HG03175 (cell line): ENCODE data around the gene SNCG.
"Not testable (repeated sequence)": the region's sequence is repeated elsewhere in the genome, so short reads cannot be mapped to it uniquely, and the experiment has no call there.

Source experiments
- ATAC-seq: cut with Tn5 transposase; IDR thresholded peaks from one replicate; pipeline ENCODE4 v1.9.1; 2021; ENCODE audit warnings: mild to moderate bottlenecking, moderate library complexity; ENCODE audit not compliant: unreplicated experiment

Gene SNCG

DNA sequence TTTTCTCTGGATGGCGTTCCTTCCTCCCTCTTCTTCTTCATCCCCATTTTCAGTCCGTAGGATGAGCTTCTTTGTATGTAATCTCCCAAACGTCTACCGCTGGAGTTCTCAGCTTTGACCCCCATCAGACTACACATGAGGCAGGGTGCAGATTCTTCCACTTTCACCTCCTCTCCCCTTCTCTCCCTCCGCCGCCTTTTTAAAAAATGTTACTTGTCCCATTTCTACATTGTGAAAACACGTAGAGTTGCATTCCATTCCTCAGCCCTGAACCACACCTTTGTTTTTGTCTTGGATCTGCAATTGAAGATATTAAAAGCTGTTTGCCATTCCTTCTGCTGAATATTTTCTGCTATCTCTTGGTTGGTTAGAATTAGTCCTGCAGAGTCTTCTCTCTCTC is 16.1 kb downstream of the SNCG start:
- no peak for ATAC-seq

DNA sequence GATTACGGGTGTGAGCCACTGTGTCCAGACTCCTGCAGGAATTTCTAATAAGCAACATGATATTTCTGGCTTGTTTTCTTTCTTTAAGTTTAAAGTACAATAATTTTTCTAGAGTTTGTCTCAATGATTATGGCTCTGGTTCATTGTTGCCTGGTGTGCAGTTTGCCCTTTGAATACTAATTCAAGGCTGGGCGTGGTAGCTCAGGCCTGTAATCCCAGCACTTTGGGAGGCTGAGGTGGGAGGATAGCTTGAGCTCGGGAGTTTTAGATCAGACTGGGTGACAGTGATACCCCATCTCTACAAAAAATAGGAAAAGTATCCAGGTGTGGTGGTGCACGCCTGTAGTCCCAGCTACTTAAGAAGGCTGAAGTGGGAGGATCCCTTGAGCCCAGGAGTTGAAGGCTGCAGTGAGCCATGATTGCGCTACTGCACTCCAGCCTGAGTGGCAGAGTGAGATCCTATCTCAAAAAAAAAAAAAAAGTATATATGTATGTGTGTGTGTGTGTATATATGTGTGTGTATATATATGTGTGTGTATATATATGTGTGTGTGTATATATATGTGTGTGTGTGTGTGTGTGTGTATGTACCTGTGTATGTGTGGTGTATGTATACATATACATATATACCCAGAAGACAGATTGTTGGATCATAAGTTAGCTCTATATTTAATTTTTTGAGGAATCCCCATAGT is 18.1 kb downstream of the SNCG start:
- ATAC-seq = no peak

DNA sequence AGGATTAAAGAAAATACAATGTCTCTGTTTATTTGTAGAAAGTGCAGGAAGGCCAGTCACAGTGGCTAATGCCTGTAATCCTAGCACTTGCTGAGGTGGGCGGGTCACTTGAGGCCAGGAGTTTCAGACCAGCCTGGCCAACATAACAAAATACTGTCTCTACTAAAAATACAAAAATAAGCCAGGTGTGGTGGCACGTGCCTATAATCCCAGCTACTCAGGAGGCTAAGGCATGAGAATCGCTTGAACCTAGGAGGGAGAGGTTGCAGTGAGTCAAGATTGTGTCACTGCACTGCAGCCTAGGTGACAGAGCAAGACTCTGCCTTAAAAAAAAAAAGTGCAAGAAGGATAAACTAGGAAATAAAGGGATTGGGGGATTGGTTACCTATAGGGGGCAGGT is 20.1 kb downstream of the SNCG start:
- not testable (repeated sequence) for ATAC-seq

DNA sequence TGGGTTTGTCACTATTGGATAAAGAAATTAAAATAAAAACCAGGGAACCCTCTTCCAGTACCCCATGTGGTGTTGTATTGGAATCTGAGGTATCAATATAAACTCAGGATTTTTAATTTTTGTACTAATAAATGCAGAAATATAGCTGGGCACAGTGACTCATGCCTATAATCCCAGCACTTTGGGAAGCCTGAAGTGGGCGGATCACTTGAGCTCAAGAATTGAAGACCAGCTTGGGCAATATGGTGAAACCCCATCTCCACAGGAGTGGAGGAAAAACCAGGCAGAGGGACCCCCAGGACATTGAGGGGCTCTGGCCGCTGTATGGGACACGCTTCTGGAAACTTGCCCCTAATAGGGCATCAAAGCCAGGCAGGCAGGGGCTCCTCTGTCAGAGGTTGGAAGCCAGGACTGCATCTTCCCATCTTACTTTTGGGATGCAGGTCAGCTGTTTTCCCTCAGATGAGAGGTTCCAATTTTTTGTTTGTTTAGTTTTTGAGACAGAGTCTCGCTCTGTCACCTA is 21.0 kb downstream of the SNCG start:
- ATAC-seq = no peak

DNA sequence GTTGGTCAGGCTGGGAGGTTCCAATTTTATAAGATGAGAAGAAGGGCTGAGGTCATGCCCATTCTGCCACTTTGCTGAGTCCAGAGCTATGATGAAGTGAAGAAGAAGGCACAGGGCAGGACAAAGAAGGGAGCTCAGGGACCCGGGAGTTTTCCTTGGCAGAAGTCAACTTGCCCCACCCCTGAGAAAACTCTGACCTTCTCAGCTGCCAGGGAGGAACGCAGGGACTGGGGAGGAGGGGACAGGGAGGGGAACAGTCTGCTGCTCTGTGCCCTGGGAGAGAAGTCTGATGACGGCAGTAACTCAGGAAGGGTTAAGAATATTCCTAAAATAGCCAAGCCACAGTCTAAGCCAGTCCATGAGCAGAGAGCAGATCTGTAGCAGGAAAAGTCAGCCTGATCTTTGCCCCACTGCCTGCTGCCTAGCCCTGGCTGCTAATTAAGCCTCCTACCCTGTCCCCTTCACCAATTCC is 21.6 kb downstream of the SNCG start:
- no peak for ATAC-seq

DNA sequence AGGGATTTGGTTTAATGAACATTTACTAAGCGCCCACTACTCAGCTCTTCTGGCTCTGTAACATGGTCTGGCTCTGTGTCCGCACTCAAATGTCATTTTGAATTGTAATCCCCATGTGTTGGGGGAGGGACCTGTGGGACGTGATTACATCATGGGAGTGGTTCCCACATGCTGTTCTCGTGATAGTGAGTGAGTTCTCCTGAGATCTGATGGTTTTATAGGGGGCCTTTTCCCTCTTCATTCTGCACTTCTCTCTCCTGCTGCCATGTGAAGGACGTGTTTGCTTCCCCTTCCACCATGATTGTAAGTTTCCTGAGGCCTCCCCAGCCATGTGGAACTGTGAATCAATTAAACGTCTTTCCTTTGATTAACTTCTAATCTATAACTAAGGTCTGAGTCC is 22.6 kb downstream of the SNCG start:
- not testable (repeated sequence) for ATAC-seq

DNA sequence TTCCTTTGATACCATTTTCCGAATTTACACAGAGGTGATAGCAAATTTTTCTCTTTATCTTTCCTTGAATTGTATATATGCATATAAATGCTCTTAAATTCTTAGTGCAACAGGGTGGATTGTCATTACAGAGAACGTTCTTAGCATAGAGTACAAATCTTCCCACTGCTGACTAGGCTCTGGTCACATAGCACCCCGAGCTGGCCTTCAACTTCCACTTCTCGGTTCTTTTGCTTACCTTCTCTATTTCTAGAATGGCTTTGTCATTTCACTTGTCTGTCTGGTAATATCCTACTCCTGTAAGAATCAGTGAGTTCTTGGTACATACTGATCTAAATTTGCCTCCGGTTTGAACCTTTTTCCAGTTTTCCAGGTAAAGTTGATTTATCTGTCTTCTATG is 23.3 kb downstream of the SNCG start:
- ATAC-seq = no peak

DNA sequence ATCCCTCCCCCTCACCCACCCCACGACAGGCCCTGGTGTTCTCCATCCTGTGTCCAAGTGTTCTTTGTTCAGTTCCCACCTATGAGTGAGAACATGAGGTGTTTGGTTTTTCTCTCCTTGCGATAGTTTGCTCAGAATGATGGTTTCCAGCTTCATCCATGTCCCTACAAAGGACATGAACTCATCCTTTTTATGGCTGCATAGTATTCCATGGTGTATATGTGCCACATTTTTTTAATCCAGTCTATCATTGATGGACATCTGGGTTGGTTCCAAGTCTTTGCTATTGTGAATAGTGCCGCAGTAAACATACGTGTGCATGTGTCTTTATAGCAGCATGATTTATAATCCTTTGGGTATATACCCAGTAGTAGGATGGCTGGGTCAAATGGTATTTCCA is 26.1 kb downstream of the SNCG start:
- ATAC-seq = not testable (repeated sequence)

DNA sequence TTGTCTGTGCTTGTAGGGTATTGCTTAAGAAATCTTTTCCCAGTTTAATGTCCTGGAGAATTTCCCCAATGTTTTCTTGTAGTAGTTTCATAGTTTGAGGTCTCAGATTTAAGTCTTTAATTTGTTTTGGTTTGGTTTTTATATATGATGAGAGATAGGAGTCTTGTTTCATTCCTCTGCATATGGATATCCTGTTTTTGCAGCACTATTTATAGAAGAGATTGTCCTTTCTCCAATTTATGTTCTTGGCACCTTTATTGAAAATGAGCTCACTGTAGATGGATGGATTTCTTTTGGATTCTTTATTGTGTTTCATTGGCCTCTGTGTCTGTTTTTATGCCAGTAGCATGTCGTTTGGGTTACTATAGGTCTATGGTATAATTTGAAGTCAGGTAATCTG is 30.1 kb downstream of the SNCG start:
- ATAC-seq = no peak

DNA sequence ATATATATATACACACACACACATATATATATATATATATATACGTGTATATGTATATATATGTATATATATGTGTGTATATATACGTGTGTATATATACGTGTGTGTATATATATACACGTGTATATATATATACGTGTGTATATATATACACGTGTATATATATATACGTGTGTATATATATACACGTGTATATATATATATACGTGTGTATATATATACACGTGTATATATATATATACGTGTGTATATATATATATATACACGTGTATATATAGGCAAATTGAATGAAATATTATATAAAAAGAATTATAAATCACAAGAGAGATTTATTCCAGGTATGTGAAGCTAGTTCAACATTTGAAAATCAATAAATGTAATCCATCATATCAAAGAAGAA is 33.0 kb downstream of the SNCG start:
- not testable (repeated sequence) for ATAC-seq

DNA sequence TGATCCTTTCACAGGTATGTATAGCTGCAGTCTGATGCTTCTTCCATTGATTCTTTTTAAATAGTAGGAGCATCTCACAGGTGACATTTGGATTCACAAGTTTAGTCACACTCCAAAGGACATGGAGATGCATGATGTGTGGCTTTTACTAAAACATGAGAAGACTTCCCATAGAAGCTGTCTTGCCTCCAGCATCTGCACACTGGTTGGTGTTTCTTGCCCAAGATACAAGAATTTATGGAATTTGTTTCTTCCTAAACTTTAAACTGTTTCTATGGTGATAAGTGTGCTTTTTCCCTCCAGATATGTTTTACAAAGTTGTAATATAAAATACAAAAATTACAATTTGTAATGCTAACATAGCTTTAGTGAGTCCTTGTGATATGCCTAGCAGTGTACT is 34.1 kb downstream of the SNCG start:
- ATAC-seq = no peak

DNA sequence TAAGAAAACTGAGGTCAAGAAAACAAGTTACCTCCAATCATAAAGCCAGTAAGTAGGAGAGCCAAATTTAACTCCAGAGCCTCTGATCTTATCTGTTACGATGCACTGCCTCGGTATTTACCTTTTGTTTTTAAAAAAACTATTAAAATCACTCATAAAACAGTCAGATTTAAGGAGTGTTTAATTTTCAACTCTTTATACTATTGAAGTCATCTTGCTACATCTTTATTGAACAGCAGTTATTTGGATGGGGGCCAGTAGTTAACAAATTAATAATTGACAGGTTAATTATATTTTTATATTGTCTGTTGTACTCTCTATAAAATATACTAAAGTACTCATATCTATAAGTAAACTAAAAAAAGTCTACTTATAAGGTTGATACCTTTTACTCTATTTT is 34.5 kb downstream of the SNCG start:
- ATAC-seq = no peak

DNA sequence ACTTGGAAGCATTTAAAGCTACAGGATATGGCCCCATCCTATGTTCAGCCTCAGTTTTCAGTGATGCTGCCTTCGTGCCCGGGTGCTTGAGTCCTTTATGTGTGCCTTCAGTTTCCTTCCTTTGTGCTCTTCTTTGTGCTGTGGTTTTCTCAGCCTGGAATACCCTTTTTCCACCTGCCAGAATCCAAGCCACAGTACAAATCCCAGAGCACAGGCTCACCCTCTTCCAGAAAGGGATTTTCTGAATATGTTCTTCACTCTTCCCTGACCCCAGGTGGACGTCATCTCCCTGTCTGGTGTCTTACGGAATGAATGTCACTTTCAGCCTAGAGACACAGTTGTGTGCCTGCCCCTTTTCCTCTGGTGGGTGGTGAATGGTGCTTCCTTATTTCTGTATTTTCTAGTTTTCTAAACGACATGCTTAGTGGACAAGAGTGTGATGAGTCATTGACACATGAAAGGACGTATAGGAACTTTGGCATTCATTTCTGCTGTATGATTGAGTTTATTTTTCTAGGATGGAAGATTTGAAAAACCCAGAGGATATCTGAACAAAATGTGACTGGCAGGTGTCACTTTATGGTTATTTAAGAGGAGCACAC is 41.5 kb downstream of the SNCG start:
- not testable (repeated sequence) for ATAC-seq

DNA sequence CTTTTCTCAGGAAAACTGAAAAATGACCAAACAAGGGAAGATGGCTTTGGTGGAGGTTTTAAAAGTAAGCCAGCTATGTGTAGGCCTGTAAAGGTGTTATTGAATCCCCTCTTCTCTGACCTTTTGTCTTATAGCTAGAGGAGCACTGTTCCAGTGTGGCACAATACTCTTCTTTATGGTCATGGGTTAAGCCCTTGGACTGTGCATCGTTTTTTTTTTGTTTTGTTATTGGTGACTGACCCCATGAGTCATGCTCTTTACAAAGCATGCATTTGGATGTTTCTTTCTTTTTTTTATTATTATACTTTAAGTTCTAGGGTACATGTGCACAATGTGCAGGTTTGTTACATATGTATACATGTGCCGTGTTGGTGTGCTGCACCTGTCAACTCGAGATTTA is 42.1 kb downstream of the SNCG start:
- no peak for ATAC-seq

DNA sequence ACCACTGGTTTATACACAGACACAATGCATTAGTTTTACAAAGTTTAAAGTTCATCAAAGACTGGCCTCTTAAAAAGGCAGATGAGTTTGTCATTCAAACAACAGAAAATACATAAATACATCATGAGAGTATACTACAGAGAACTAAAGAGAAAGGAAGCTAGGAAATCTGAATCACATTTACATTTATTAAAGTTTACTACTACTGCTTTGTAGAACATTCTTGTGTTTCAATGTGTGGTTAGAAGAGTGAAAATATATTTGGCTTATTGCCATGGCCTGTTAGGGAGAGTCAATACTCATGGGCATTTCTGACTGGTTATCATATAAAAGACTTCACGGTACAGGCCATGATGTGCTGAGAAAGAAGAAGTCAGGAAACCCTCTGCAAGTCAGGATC is 48.7 kb downstream of the SNCG start:
- not testable (repeated sequence) for ATAC-seq

DNA sequence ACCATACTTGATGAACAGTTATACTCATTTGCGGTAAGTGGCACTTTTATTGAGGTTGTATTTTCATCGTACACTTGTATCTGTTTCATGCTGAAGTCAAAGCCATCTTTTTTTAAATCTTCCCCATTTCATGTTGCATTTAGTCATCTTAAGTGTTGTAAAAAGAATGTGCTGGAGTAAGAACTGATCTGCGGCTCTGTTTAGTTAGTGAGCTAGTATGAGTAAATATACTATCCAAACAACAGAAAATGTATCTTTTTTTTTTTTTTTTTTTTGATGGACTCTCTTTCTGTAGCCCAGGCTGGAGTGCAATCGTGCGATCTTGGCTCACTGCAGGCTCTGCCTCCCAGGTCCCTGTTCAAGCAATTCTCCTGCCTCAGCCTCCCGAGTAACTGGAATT is 49.3 kb downstream of the SNCG start:
- not testable (repeated sequence) for ATAC-seq

DNA sequence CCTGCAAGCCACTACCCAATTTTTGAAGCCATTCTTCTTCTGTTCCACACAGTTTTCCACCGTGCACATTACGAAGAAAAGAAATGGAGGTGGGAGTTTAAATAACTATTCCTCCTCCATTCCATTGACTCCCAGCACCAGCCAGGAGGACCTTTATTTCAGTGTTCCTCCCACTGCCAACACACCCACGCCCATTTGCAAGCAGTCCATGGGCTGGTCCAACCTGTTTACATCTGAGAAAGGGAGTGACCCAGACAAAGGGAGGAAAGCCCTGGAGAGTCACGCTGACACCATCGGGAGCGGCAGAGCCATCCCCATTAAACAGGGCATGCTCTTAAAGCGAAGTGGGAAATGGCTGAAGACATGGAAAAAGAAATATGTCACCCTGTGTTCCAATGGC is 49.9 kb downstream of the SNCG start:
- not testable (repeated sequence) for ATAC-seq

DNA sequence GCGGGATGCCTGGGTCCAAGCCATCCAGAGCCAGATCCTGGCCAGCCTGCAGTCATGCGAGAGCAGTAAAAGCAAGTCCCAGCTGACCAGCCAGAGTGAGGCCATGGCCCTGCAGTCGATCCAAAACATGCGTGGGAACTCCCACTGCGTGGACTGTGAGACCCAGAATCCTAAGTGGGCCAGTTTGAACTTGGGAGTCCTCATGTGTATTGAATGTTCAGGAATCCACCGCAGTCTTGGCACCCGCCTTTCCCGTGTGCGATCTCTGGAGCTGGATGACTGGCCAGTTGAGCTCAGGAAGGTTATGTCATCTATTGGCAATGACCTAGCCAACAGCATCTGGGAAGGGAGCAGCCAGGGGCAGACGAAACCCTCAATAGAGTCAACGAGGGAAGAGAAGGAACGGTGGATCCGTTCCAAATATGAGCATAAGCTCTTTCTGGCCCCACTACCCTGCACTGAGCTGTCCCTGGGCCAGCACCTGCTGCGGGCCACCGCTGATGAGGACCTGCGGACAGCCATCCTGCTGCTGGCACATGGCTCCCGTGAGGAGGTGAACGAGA is 50.8 kb downstream of the SNCG start:
- not testable (repeated sequence) for ATAC-seq
